Ishikawa (cell line): ENCODE data around the gene CIPC.

Source experiments
- CEBPB ChIP-seq: IDR thresholded peaks from 2 replicates; pipeline ENCODE4 v1.6.1; 2012
- CREB1 ChIP-seq: IDR thresholded peaks from 2 replicates; pipeline ENCODE4 v1.6.1; 2012; ENCODE audit warnings: low read depth
- EGR1 ChIP-seq: IDR thresholded peaks from 2 replicates; pipeline ENCODE4 v1.6.1; 2012
- EP300 ChIP-seq: IDR thresholded peaks from 2 replicates; pipeline ENCODE4 v1.6.1; 2012; ENCODE audit warnings: borderline replicate concordance
- FOXM1 ChIP-seq: IDR thresholded peaks from 2 replicates; pipeline ENCODE4 v1.6.1; 2012; ENCODE audit warnings: low read depth, borderline replicate concordance
- MAX ChIP-seq: IDR thresholded peaks from 2 replicates; pipeline ENCODE4 v1.6.1; 2012
- NFIC ChIP-seq: IDR thresholded peaks from 2 replicates; pipeline ENCODE4 v1.6.1; 2012
- RAD21 ChIP-seq: IDR thresholded peaks from 2 replicates; pipeline ENCODE4 v1.6.1; 2012; ENCODE audit warnings: low read depth
- TAF1 ChIP-seq: IDR thresholded peaks from 2 replicates; pipeline ENCODE4 v1.6.1; 2012; ENCODE audit warnings: low read depth, mild to moderate bottlenecking
- TCF12 ChIP-seq: IDR thresholded peaks from 2 replicates; pipeline ENCODE4 v1.6.1; 2012; ENCODE audit warnings: low read depth
- YY1 ChIP-seq: IDR thresholded peaks from 2 replicates; pipeline ENCODE4 v1.6.1; 2012; ENCODE audit warnings: low read depth
- ZBTB7A ChIP-seq: IDR thresholded peaks from 2 replicates; pipeline ENCODE4 v1.6.1; 2012; ENCODE audit warnings: low read depth
- TF ChIP-seq, protein P1 (sequence below): IDR thresholded peaks from 2 replicates; pipeline ENCODE4 v1.6.1; 2012; ENCODE audit warnings: low read depth, mild to moderate bottlenecking
- TF ChIP-seq, protein P2 (sequence below): IDR thresholded peaks from 2 replicates; pipeline ENCODE4 v1.6.1; 2012

- TF ChIP-seq RAD21 (no peak), CEBPB (no peak), MAX (no peak), EP300 (peak; percentile 34; the same call in 1 of the 2 replicates), EGR1 (no peak), FOXM1 (no peak), YY1 (no peak), ZBTB7A (no peak), TCF12 (0 out of 2 replicates have a peak, but pooled peaks have one; percentile 13), NFIC (peak; percentile 75), TAF1 (no peak), CREB1 (no peak)
- TF ChIP-seq, protein P1, sequence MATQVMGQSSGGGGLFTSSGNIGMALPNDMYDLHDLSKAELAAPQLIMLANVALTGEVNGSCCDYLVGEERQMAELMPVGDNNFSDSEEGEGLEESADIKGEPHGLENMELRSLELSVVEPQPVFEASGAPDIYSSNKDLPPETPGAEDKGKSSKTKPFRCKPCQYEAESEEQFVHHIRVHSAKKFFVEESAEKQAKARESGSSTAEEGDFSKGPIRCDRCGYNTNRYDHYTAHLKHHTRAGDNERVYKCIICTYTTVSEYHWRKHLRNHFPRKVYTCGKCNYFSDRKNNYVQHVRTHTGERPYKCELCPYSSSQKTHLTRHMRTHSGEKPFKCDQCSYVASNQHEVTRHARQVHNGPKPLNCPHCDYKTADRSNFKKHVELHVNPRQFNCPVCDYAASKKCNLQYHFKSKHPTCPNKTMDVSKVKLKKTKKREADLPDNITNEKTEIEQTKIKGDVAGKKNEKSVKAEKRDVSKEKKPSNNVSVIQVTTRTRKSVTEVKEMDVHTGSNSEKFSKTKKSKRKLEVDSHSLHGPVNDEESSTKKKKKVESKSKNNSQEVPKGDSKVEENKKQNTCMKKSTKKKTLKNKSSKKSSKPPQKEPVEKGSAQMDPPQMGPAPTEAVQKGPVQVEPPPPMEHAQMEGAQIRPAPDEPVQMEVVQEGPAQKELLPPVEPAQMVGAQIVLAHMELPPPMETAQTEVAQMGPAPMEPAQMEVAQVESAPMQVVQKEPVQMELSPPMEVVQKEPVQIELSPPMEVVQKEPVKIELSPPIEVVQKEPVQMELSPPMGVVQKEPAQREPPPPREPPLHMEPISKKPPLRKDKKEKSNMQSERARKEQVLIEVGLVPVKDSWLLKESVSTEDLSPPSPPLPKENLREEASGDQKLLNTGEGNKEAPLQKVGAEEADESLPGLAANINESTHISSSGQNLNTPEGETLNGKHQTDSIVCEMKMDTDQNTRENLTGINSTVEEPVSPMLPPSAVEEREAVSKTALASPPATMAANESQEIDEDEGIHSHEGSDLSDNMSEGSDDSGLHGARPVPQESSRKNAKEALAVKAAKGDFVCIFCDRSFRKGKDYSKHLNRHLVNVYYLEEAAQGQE: no peak
- TF ChIP-seq, protein P2, sequence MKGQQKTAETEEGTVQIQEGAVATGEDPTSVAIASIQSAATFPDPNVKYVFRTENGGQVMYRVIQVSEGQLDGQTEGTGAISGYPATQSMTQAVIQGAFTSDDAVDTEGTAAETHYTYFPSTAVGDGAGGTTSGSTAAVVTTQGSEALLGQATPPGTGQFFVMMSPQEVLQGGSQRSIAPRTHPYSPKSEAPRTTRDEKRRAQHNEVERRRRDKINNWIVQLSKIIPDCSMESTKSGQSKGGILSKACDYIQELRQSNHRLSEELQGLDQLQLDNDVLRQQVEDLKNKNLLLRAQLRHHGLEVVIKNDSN: no peak
These were observed 42.8 kb upstream of the CIPC start for GRCh38 chr14:77055306-77055705.
